ENCODE measurements around the gene GCAT. TPM values are rescaled to one million over a fixed set of nuclear protein-coding genes. Genes with fewer than 3 reads are reported as not detected.

The GCAT gene
- total RNA-seq (2014; rRNA removed; shearing (Covaris generic)) = 35.1 and 45.0 TPM in 2 replicates

- DNase-seq = peak; percentile 100
- Histone ChIP-seq H3K4me3 (ENCODE audit: insufficient read depth, low read depth, low read length) (peak within 1 kb of the TSS; percentile 67), H3K27me3 (ENCODE audit: control insufficient read depth, insufficient read depth, low read length) (peaks cover 46% of the 10 kb centered on the region), H3K36me3 (replicated peaks; ENCODE audit: control insufficient read depth, insufficient read depth, low read length) (no peaks in the 10 kb centered on the region)
These were observed at the start of gene GCAT for GRCh38 chr22:37807410-37808293. TSS of gene GCAT (plus strand) at chr22:37807934. CDS start at chr22:37807968, 34 bp downstream.

- Histone ChIP-seq H3K27me3 (ENCODE audit: control insufficient read depth, insufficient read depth, low read length) (no peaks in the 10 kb centered on the region), H3K36me3 (replicated peaks; ENCODE audit: control insufficient read depth, insufficient read depth, low read length) (peaks cover 8% of the 10 kb centered on the region), H3K4me3 (ENCODE audit: insufficient read depth, low read depth, low read length) (no peak overlapping the region)
- DNase-seq = no peak
These were observed 49.0 kb upstream of the GCAT start for GRCh38 chr22:37758694-37759093.

- H3K4me3 ChIP-seq (ENCODE audit: insufficient read depth, low read depth, low read length) = no peak overlapping the region
- no peaks in the 10 kb centered on the region for H3K27me3 ChIP-seq (ENCODE audit: control insufficient read depth, insufficient read depth, low read length)
- H3K36me3 ChIP-seq (replicated peaks; ENCODE audit: control insufficient read depth, insufficient read depth, low read length) = peaks cover 8% of the 10 kb centered on the region
- DNase-seq = no peak
These were observed 48.5 kb upstream of the GCAT start for GRCh38 chr22:37759281-37759680.

GRCh38 chr22:37760152-37760551 is 47.6 kb upstream of the GCAT start:
- Histone ChIP-seq H3K4me3 (ENCODE audit: insufficient read depth, low read depth, low read length) (no peak overlapping the region), H3K27me3 (ENCODE audit: control insufficient read depth, insufficient read depth, low read length) (no peaks in the 10 kb centered on the region), H3K36me3 (replicated peaks; ENCODE audit: control insufficient read depth, insufficient read depth, low read length) (peaks cover 8% of the 10 kb centered on the region)
- DNase-seq = no peak

- peaks cover 5% of the 10 kb centered on the region for H3K36me3 ChIP-seq (replicated peaks; ENCODE audit: control insufficient read depth, insufficient read depth, low read length)
- H3K4me3 ChIP-seq (ENCODE audit: insufficient read depth, low read depth, low read length) = no peak overlapping the region
- H3K27me3 ChIP-seq (ENCODE audit: control insufficient read depth, insufficient read depth, low read length) = no peaks in the 10 kb centered on the region
- DNase-seq = no peak
These were observed 45.3 kb upstream of the GCAT start for GRCh38 chr22:37762389-37762836.

GRCh38 chr22:37763012-37763411 is 44.7 kb upstream of the GCAT start:
- no peak for DNase-seq
- H3K4me3 ChIP-seq (ENCODE audit: insufficient read depth, low read depth, low read length) = no peak overlapping the region
- peaks cover 5% of the 10 kb centered on the region for H3K36me3 ChIP-seq (replicated peaks; ENCODE audit: control insufficient read depth, insufficient read depth, low read length)
- H3K27me3 ChIP-seq (ENCODE audit: control insufficient read depth, insufficient read depth, low read length) = no peaks in the 10 kb centered on the region

- no peaks in the 10 kb centered on the region for H3K27me3 ChIP-seq (ENCODE audit: control insufficient read depth, insufficient read depth, low read length)
- peaks cover 4% of the 10 kb centered on the region for H3K36me3 ChIP-seq (replicated peaks; ENCODE audit: control insufficient read depth, insufficient read depth, low read length)
These were observed 44.1 kb upstream of the GCAT start for GRCh38 chr22:37763652-37764051.

GRCh38 chr22:37764622-37765021 is 43.1 kb upstream of the GCAT start:
- no peaks in the 10 kb centered on the region for H3K27me3 ChIP-seq (ENCODE audit: control insufficient read depth, insufficient read depth, low read length)
- no peaks in the 10 kb centered on the region for H3K36me3 ChIP-seq (replicated peaks; ENCODE audit: control insufficient read depth, insufficient read depth, low read length)
- no peak for DNase-seq
- H3K4me3 ChIP-seq (ENCODE audit: insufficient read depth, low read depth, low read length) = no peak overlapping the region

More at GRCh38 chr22:37763652-37764051, 44.1 kb upstream of the GCAT start:
- DNase-seq = no peak
- no peak overlapping the region for H3K4me3 ChIP-seq (ENCODE audit: insufficient read depth, low read depth, low read length)

GRCh38 chr22:37765498-37765897 is 42.2 kb upstream of the GCAT start:
- no peak for DNase-seq
- Histone ChIP-seq H3K27me3 (ENCODE audit: control insufficient read depth, insufficient read depth, low read length) (no peaks in the 10 kb centered on the region), H3K36me3 (replicated peaks; ENCODE audit: control insufficient read depth, insufficient read depth, low read length) (no peaks in the 10 kb centered on the region), H3K4me3 (ENCODE audit: insufficient read depth, low read depth, low read length) (no peak overlapping the region)

GRCh38 chr22:37765953-37766576 is 41.7 kb upstream of the GCAT start:
- no peaks in the 10 kb centered on the region for H3K36me3 ChIP-seq (replicated peaks; ENCODE audit: control insufficient read depth, insufficient read depth, low read length)
- no peak for DNase-seq

GRCh38 chr22:37768273-37768672 is 39.5 kb upstream of the GCAT start:
- Histone ChIP-seq H3K4me3 (ENCODE audit: insufficient read depth, low read depth, low read length) (no peak overlapping the region), H3K36me3 (replicated peaks; ENCODE audit: control insufficient read depth, insufficient read depth, low read length) (peaks cover 4% of the 10 kb centered on the region), H3K27me3 (ENCODE audit: control insufficient read depth, insufficient read depth, low read length) (no peaks in the 10 kb centered on the region)
- DNase-seq = peak; percentile 77

More at GRCh38 chr22:37765953-37766576, 41.7 kb upstream of the GCAT start:
- no peak overlapping the region for H3K4me3 ChIP-seq (ENCODE audit: insufficient read depth, low read depth, low read length)
- H3K27me3 ChIP-seq (ENCODE audit: control insufficient read depth, insufficient read depth, low read length) = no peaks in the 10 kb centered on the region

GRCh38 chr22:37769056-37769455 is 38.7 kb upstream of the GCAT start:
- Histone ChIP-seq H3K36me3 (replicated peaks; ENCODE audit: control insufficient read depth, insufficient read depth, low read length) (peaks cover 4% of the 10 kb centered on the region), H3K4me3 (ENCODE audit: insufficient read depth, low read depth, low read length) (no peak overlapping the region), H3K27me3 (ENCODE audit: control insufficient read depth, insufficient read depth, low read length) (no peaks in the 10 kb centered on the region)
- no peak for DNase-seq

GRCh38 chr22:37771081-37771480 is 36.7 kb upstream of the GCAT start:
- no peak overlapping the region for H3K4me3 ChIP-seq (ENCODE audit: insufficient read depth, low read depth, low read length)
- H3K36me3 ChIP-seq (replicated peaks; ENCODE audit: control insufficient read depth, insufficient read depth, low read length) = peaks cover 4% of the 10 kb centered on the region
- no peaks in the 10 kb centered on the region for H3K27me3 ChIP-seq (ENCODE audit: control insufficient read depth, insufficient read depth, low read length)
- no peak for DNase-seq

GRCh38 chr22:37771702-37772427 is 35.9 kb upstream of the GCAT start:
- peaks cover 4% of the 10 kb centered on the region for H3K36me3 ChIP-seq (replicated peaks; ENCODE audit: control insufficient read depth, insufficient read depth, low read length)
- no peak for DNase-seq
- H3K4me3 ChIP-seq (ENCODE audit: insufficient read depth, low read depth, low read length) = no peak overlapping the region
- H3K27me3 ChIP-seq (ENCODE audit: control insufficient read depth, insufficient read depth, low read length) = no peaks in the 10 kb centered on the region
